GM12878 (cell line): ENCODE results near the gene SYT14.

Experiments
- BHLHE40 ChIP-seq, 2 experiments: fragments of 450-650 bp in 1 of 2; IDR thresholded peaks; 2 replicates each; pipeline ENCODE4 v1.6.1; 2011 to 2017; ENCODE audit warnings: low read depth in 2 of 2, borderline replicate concordance in 1 of 2, improper control_type of control experiment in 1 of 2, low read length in 1 of 2, mild to moderate bottlenecking in 1 of 2
- EZH2 ChIP-seq: IDR thresholded peaks from 2 replicates; pipeline ENCODE4 v1.6.1; 2012; ENCODE audit warnings: low read depth, mild to moderate bottlenecking, control low read depth, inconsistent platforms, low read length, borderline replicate concordance; ENCODE audit not compliant: control insufficient read depth
- RBBP5 ChIP-seq: fragments of 200-600 bp; sonication (generic); conservative IDR thresholded peaks from 2 replicates; pipeline ENCODE4 v1.6.1; 2016
- SIN3A ChIP-seq: IDR thresholded peaks from 2 replicates; pipeline ENCODE4 v1.6.1; 2012; ENCODE audit warnings: low read depth, low read length, improper control_type of control experiment
- TF ChIP-seq, protein P1 (sequence below): fragments of 450-650 bp; formaldehyde crosslinking; IDR thresholded peaks from 2 replicates; pipeline ENCODE4 v1.4.0; 2020; ENCODE audit warnings: mild to moderate bottlenecking, moderate library complexity
- TF ChIP-seq, protein P2 (sequence below): fragments of 450-650 bp; IDR thresholded peaks from 2 replicates; pipeline ENCODE4 v1.6.1; 2018; ENCODE audit warnings: mild to moderate bottlenecking, low read depth, moderate library complexity; ENCODE audit not compliant: partially characterized antibody
- TF ChIP-seq, protein P3 (sequence below): IDR thresholded peaks from 2 replicates; pipeline ENCODE4 v1.6.1; 2012; ENCODE audit warnings: low read depth, low read length, improper control_type of control experiment
- TF ChIP-seq, protein P4 (sequence below): IDR thresholded peaks from 2 replicates; pipeline ENCODE4 v1.6.1; 2011; ENCODE audit warnings: low read depth, mild to moderate bottlenecking, low read length, moderate library complexity, borderline replicate concordance; ENCODE audit errors: extremely low read depth
- TF ChIP-seq, protein P5 (sequence below), 3 experiments: IDR thresholded peaks in 2 of 3; conservative IDR thresholded peaks in 1 of 3; 2 replicates each; pipeline ENCODE4 v1.5.1; 2011; ENCODE audit warnings: low read depth in 3 of 3, low read length in 3 of 3, mild to moderate bottlenecking in 3 of 3, control low read depth in 2 of 3, moderate library complexity in 2 of 3, inconsistent platforms in 1 of 3, mixed read lengths in 1 of 3; ENCODE audit not compliant: control insufficient read depth in 2 of 3, insufficient read depth in 1 of 3; ENCODE audit errors: extremely low read depth in 1 of 3

DNA sequence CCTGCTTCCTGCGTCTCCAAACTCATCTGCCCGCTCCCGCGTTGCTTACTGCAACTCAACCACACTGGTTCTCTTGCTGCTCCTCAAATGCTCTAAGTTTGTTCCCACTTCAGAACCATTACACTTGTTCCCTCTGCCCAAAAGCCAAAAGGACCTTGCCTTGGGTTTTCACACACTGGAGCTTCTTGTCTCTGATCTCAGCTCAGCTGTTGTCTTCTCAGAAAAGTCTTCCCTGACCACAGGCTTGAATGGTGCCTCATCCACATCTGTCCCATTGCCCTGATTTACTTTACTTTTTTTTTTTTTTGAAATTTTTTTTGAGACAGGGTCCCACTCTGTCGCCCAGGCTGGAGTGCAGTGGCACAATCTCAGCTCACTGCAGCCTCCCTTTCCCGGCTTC lies 44.3 kb upstream of the SYT14 start:
- no peak for TF ChIP-seq EZH2
- TF ChIP-seq BHLHE40 (IDR thresholded peaks at IDR 0.05; ENCODE audit: borderline replicate concordance in 1 of 2, low read depth in 2 of 2, low read length in 1 of 2) = no peak
- TF ChIP-seq, protein P1, sequence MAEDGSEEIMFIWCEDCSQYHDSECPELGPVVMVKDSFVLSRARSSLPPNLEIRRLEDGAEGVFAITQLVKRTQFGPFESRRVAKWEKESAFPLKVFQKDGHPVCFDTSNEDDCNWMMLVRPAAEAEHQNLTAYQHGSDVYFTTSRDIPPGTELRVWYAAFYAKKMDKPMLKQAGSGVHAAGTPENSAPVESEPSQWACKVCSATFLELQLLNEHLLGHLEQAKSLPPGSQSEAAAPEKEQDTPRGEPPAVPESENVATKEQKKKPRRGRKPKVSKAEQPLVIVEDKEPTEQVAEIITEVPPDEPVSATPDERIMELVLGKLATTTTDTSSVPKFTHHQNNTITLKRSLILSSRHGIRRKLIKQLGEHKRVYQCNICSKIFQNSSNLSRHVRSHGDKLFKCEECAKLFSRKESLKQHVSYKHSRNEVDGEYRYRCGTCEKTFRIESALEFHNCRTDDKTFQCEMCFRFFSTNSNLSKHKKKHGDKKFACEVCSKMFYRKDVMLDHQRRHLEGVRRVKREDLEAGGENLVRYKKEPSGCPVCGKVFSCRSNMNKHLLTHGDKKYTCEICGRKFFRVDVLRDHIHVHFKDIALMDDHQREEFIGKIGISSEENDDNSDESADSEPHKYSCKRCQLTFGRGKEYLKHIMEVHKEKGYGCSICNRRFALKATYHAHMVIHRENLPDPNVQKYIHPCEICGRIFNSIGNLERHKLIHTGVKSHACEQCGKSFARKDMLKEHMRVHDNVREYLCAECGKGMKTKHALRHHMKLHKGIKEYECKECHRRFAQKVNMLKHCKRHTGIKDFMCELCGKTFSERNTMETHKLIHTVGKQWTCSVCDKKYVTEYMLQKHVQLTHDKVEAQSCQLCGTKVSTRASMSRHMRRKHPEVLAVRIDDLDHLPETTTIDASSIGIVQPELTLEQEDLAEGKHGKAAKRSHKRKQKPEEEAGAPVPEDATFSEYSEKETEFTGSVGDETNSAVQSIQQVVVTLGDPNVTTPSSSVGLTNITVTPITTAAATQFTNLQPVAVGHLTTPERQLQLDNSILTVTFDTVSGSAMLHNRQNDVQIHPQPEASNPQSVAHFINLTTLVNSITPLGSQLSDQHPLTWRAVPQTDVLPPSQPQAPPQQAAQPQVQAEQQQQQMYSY = no peak
- TF ChIP-seq, protein P2, sequence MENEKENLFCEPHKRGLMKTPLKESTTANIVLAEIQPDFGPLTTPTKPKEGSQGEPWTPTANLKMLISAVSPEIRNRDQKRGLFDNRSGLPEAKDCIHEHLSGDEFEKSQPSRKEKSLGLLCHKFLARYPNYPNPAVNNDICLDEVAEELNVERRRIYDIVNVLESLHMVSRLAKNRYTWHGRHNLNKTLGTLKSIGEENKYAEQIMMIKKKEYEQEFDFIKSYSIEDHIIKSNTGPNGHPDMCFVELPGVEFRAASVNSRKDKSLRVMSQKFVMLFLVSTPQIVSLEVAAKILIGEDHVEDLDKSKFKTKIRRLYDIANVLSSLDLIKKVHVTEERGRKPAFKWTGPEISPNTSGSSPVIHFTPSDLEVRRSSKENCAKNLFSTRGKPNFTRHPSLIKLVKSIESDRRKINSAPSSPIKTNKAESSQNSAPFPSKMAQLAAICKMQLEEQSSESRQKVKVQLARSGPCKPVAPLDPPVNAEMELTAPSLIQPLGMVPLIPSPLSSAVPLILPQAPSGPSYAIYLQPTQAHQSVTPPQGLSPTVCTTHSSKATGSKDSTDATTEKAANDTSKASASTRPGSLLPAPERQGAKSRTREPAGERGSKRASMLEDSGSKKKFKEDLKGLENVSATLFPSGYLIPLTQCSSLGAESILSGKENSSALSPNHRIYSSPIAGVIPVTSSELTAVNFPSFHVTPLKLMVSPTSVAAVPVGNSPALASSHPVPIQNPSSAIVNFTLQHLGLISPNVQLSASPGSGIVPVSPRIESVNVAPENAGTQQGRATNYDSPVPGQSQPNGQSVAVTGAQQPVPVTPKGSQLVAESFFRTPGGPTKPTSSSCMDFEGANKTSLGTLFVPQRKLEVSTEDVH = no peak
- TF ChIP-seq, protein P3, sequence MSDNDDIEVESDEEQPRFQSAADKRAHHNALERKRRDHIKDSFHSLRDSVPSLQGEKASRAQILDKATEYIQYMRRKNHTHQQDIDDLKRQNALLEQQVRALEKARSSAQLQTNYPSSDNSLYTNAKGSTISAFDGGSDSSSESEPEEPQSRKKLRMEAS = no peak
- no peak for TF ChIP-seq SIN3A
- TF ChIP-seq, protein P4, sequence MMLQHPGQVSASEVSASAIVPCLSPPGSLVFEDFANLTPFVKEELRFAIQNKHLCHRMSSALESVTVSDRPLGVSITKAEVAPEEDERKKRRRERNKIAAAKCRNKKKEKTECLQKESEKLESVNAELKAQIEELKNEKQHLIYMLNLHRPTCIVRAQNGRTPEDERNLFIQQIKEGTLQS = no peak
- no peak for TF ChIP-seq RBBP5
- TF ChIP-seq, protein P5, sequence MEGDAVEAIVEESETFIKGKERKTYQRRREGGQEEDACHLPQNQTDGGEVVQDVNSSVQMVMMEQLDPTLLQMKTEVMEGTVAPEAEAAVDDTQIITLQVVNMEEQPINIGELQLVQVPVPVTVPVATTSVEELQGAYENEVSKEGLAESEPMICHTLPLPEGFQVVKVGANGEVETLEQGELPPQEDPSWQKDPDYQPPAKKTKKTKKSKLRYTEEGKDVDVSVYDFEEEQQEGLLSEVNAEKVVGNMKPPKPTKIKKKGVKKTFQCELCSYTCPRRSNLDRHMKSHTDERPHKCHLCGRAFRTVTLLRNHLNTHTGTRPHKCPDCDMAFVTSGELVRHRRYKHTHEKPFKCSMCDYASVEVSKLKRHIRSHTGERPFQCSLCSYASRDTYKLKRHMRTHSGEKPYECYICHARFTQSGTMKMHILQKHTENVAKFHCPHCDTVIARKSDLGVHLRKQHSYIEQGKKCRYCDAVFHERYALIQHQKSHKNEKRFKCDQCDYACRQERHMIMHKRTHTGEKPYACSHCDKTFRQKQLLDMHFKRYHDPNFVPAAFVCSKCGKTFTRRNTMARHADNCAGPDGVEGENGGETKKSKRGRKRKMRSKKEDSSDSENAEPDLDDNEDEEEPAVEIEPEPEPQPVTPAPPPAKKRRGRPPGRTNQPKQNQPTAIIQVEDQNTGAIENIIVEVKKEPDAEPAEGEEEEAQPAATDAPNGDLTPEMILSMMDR (IDR thresholded peaks at IDR 0.05 in 2 of 3, conservative IDR thresholded peaks at IDR 0.05 in 1 of 3; ENCODE audit: control insufficient read depth in 2 of 3, extremely low read depth in 1 of 3, insufficient read depth in 1 of 3, low read depth in 3 of 3, low read length in 3 of 3) = no peak
